NT2/D1 (cell line): ENCODE data around the gene FHAD1.

Experiments used
- SUZ12 ChIP-seq: IDR thresholded peaks from 2 replicates; pipeline ENCODE4 v1.6.1; 2011; ENCODE audit not compliant: insufficient read length, insufficient read depth; ENCODE audit errors: extremely low read depth
- ZNF274 ChIP-seq: IDR thresholded peaks from 2 replicates; pipeline ENCODE4 v1.6.1; 2011; ENCODE audit warnings: mild to moderate bottlenecking, low read depth, low read length

DNA sequence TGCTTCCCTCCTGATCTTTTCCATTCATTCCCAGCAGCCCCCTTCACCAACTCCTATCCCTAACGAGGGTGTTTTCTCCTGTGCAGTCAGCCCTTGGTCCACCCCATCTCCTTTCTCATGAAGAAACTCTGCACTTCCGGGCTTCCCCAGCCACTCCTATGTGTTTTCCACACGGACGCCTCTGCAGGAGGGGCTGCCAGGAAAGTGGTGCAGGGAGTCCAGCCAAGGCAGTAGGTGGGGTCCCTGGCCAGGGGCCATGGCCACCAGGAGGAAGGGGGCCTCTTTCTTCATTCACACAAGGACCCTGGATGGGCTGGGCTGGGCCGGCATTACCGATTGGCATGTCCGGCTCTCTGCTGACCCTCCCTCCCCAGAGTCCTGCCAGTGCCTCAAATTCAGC, 89.8 kb downstream of the FHAD1 start:
- TF ChIP-seq ZNF274, result no peak
- TF ChIP-seq SUZ12, result no peak
